MV-4-11 (cell line): Measurements from ENCODE around the gene C2orf78.
"Not testable (repeated sequence)": the region's sequence is repeated elsewhere in the genome, so short reads cannot be mapped to it uniquely, and the experiment has no call there.

Experiments
- DNase-seq: peaks from one replicate; lab custom pipeline; 2025; lab: John Stamatoyannopoulos, UW

Gene C2orf78, protein sequence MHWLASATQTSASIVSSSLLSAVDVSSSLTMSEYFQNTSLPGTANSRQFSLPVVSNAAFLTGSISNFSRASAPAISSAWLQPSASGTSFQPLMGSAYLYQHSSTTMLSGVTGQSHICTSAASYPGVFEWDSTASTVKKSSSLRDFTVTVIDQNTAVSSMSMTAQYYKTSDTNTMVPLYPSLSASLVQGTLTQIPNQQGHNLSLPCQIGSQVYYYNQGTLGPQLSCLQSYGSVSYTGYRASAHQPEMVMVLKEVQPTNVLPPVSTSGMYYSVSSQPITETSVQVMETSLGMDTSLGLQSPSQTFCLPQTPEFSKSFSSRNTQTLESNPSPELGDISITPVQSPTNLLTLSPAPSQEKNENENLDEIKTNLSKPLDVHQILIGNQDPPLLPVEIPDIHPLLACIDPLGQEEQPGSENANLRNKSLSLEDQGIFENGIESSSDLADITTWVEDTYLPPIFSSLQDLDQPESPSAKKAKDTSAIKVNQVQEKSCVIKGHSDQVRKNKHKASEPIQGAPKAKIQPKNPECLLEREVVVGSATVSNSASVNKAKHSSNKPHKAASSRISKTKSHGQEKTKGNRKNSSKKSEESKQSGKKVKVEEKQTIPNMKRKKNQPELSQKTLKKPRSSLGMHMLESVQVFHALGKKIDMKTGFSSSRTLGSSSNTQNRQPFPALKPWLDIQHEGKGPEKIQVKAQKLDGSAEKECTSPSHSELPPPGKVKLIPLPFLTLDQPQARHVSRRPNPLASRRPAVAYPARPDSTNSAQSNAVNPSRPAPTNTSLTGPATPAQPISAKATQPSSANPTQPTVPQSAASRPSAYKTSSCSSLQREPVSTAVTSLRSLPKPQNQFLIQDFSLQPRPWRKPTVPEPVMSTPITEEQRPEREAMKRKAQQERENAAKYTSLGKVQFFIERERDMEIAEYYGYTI

DNA sequence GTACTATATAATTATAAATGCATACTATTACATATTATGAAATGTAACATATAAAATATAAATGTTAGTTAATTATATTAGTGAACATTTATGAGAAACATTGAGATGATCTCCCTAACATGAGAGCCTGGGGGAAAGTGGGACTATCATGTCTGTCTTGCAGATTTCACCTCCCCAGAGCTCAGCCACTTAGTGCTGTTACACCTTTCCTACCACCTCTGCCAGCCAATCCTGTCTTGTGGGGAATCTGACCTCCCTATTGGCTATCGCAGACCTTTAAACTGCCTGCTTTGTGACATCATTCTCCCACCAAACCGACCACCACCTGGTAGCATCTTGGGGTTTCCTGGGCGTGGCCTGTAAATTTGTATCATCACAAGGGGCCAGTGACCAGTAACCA is at the start of gene C2orf78:
C2orf78 (plus strand) TSS at position 301 of the 400 bp plus-strand sequence. CDS start 127 bp downstream, outside the sequence.
- DNase-seq, result not testable (repeated sequence)

DNA sequence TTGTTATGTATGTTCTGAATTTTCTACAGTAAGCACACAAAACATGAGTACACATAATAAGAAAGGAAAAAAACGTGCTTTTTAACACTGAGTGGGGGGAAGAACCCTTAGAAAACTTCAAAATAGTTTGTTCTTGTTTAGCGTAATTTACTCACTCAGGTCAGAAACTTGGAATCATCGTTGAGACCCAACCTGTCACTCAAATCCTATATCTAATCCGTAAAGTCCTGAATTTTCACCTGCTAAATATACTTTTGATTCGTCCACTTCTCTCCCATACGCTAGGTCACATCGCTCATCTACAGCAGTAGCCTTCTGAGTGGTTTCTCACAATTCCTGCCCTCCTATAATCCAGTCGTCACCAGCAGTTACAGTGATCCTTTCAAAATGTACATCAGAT is 47.6 kb upstream of the C2orf78 start:
- no peak for DNase-seq

DNA sequence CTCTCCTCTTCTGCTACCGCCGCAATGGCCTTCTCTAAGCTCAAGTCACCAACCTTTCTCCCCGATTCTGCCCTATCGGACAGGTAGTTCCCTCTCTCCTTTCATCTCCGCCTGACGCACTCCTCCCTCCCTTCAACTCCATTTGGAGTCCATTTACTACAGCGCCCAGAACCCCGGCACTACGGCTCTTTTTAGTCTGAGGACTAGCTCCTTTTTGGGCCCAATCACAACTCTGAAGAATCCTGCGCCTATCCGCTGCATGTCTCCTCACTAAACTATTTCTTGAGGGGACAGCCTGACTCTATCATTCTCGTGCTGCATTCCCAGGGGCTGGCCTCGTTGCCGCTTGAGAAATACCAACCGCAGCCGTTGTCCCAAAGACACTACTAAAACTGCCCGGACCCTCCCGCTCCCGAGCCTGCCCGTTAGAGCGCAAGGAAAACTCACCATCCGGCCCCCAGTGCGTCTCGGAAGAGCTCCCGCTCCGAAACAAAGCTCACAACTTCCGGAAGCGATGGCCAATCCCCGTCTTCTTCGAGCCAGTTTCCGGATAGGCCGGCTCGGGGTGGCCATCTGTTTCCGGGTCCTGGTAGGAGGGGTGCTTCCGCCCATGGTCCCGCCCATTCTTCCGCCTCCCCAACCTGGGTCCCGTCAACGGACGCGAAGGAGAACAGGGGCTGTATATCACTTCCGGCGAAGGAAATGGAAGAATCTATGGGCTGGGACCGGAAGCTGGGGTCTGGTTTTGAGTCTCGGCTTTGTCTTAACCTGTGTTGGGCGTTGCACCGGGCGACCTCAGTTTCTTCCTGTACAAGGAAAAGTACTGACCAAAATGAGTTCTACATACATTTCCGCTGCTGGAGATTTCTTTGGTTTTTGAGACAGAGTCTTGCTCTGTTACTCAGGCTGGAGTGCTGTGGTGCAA is 46.9 kb upstream of the C2orf78 start, which contains the start of gene TPRKB:
TPRKB (minus strand) TSS at position 491 of the 925 bp plus-strand sequence. CDS start 2,776 bp downstream, outside the sequence.
- DNase-seq, result peak; percentile 99

DNA sequence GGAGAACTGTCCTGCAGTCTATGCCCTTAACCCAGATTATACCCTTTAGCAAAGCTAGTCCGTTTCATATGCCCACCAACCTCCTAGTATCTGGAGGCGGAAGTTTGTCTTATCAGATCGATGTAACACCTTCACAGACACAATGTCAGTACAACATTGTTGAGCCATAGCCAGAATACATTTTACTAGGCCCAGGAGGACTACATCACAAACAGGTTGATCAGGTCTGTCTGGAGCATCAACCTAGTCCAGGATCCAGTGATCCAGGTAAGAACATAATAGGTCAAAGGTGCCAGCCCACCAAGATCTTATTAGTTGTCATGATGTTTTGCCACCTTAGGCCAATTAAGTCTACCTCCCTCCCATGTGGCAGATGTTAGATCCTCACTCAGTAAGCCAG is 44.9 kb upstream of the C2orf78 start:
- DNase-seq, result no peak

DNA sequence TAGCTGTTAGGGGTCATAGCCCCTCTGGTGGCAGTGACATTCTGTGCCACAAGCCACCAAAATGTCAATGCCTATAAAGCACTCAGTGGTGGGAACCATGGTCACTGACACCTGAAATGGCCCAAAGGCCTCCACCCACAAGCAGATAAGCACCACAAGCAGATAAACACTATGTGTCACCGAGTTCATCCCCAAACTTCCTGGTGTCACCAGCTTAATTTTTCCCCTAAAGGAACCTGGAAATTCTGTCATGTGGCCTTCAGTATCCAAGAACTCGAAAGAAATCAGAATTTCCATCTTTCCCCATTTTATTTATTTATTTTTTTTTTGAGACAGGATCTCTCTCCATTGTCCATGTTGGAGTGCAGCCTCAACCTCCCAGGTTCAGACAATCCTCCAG is 43.2 kb upstream of the C2orf78 start:
- DNase-seq, result no peak

DNA sequence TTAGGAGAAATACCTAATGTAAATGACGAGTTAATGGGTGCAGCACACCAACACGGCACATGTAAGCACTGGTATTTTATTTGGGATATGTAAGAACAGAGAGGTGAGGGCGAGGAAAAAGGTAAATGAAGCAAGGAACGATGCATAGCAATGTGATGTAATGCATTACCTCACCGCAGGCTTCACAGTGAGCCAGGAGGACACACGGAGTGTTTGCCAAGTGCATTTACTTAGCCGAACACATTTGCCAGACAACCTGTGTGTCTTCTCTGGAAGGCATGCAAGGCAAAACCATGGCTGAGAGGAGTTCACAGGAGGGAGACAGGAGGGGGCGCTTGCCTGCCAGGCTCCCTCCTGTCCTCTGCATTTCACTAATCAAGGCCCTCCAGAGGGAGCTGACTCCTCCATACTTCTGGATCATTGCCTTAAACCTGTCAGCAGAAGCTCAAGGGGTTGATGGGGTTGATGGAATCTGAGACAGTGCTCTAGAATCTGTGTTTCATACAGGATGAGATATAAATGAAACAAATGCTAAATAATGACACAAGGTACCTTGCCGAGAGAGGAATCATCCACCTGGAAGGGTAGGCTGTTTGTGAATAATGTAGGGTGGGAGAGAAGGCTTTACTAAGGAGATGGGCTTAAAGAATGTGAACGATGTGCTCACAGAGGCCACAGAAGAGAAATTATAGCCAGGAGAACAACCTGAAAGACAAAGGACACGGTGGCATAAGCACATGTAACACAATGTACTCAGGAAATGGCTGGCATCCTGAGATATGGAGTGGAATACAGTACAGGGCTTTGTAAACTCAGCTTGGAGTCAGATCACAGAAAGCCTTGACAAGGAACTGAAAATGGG is 37.7 kb upstream of the C2orf78 start:
- DNase-seq, result no peak

DNA sequence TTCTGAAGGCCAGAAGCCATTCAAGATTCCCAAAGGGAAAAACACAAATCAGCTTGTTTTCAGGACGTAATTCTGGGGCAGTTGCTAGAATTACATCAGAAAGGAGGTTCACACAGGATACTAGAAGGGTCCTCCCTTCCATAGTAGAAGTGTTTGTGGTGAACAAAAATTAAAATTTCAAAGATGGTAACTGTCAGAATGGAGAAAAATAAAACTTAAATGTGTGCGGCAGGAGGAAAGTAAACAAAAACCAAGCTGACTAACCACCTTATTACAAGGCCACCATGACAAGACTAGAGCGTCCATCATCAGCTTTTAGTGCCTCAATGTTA is 37.1 kb upstream of the C2orf78 start:
- no peak for DNase-seq

DNA sequence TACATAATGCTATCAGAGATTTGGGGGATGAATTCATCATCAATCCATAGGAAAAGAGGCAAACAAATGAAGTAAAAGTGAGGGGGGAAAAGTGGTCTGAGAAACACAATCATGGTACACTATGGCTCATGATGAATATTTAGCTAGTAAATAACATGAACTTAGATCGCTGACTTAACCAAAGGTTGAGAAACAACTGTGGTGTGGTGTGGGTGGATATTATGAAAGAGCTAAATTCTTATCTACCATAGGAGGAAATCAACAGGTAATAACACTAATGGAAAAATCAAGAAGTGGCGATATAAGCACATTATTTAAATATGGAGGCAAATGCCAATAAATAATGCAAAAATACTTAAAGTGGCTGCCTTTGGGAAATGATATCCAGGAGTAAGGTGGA is 34.7 kb upstream of the C2orf78 start:
- no peak for DNase-seq

DNA sequence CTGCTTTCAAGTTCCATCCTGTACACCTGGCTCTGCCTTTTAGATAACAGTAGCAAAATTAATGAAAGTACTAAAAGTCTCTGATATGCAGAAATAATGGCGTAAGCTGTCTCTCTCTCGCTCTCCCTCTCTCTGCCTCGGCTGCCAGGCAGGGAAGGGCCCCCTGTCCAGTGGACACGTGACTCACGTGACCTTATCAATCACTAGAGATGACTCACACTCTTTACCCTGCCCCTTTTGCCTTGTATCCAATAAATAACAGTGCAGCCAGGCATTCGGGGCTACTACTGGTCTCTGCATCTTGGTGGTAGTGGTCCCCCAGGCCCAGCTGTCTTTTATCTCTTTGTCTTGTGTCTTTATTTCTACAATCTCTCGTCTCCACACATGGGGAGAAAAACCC is 29.7 kb upstream of the C2orf78 start:
- not testable (repeated sequence) for DNase-seq

DNA sequence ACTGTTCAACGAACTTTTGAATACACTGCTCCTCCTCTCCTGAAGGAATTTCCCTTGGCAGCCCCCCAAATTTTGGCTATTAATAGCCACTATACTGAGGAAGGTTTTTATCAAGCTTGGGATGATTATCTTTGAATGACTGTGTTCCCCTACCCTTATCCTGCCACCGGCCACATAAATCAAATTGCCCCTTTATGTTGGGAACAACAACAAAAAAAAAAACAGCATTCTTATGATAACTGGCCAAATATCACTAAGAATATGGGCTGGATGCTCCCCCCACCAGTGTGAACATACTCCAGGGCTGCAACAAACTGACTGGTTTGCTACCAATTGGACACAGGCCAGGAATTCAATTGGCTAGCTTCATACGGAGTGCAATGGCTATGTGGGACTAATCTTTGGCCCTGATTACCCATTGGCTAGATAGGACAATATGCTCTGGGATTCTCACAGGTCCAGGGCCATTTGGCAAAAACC is 24.7 kb upstream of the C2orf78 start:
- no peak for DNase-seq

DNA sequence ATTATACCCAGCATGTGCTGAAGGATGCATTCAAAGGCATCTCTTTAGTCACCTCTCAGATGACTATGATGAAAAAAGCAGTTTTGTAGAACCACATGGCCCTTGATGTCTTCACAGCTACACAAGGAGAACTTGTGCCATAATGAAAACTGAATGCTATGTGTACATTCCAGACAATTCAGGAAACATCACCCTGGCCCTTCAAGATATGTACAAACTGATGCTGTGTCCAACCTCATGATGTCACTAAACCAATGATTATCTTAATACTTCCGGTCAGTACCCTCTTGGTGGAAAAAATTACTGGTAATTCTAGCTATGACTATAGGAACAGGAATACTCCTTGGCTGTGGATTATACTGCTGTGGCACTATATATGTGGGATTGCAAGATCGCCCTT is 24.1 kb upstream of the C2orf78 start:
- DNase-seq, result no peak

DNA sequence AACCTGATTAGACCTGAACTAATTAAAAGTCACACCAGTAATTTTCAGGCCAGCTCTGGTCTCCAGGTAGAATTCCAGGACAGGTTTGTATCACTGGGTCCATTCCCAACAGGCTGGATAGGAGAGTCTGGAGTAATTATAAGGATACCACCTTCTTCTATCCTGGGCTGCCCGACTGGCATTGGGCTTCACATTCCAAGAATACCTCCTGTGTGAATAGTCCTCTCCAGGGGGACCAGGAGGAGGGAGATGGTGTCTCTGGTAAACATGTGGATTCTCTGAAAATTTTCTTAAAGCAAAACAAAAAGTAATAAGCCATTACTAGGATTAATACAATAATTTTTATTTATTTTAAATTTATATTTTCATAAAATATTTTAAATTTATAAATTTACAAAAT is 21.4 kb upstream of the C2orf78 start:
- DNase-seq, result no peak

DNA sequence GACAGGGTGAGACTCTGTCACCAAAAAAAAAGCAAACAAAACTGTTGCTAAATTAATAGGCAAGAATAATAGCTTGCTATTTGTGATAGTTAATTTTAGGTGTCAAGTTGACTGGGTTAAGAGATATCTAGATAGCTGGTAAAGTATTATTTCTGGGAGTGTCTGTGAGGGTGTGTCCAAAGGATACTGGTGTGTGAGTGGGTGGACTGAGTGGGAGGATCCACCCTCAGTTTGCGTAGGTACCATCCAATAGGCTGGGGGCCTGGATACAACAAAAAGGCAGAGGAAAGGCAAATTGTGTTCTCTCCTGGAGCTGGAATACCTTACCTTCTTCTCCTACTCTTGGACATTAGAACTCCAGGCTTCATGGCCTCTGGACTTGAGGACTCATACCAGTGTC is 19.0 kb upstream of the C2orf78 start:
- no peak for DNase-seq

DNA sequence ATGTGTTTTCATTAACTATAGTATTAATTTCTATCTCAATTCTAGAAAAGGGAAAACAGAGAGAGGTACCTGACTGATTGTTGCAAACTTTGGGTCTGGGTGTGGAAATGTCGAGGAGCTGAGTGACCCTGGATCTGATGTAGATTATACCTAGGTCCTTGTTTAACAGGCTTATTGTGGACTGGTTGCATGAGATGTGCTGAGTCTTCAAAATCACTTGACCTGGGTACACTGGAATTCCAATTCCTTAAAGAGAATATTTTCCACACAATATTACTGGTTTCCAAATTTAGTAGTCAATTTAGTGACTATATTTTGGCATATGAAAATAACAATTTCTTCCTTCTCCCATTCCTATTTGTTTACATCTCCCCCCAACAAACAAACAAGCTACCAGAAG is 17.6 kb upstream of the C2orf78 start:
- no peak for DNase-seq

DNA sequence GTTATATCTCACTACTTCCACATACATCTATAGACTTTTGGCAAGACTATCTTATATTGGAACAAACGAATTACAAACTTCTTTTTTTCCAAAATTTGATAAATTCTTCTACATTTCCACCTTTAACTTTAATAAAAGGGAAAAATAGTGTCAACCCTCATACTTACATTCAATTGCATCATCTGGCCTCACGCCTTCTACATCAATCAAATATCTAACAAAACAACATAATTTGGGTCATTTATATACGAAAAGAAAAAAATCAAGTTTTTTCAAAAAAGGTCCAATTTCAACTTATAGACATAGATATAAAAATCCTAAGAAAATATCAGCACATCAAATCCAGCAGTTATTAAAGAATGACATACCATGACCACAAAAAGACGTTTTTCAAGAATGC is 17.0 kb upstream of the C2orf78 start:
- DNase-seq, result no peak

DNA sequence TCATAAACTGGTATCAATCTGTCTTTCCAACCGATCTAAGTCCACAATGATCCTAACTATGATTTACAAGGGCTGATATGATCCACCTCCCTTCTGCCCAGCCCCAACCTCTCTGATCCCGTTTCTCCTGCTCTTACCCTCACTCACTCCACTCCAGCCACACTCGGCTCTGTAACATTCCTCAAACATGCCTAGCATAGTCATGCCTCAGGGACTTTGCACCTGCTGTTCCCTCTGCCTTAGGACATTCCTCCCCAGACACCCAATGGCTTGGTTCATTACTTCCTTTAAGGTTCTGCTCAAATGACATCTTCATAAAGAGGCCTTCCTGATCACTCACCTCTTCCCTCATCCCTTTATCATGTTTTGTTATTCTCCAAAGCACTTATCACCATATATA is 13.3 kb upstream of the C2orf78 start:
- DNase-seq, result no peak

DNA sequence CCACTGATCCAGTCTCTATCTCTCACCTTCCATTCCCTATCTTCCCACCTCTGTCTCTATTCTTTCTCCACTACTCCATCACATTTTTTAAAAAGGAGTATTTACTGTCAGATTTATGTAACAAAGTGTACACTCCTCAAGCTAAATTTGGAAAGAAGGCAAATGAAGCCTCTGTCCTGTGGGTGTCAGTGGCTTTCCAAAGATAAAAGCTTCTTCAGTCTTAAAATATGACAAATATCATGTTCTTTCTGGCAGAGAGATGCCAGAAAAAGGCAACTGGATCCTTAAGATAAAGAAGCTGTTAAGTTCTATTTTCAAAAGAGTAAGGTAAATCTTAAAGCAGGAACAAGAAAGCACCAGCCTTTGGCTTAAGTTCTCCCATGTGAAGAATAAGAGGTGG is 11.2 kb upstream of the C2orf78 start:
- no peak for DNase-seq

DNA sequence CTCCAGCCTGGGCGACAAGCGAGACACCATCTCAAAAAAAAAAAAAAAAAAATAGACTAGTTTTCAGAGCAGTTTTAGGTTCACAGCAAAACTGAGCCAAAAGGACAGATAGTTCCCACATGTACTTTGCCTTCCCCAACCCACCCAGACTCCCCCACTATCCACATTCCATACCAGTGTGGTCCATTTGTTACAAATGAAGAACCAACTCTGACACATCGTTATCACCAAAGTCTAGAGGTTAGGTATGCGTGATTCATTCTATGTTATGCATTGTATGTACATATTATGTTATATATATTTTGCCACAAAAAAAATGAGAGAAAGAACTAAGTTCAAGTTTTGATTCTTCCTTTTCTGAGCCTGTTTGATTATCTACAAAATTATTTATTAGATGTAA is 7.6 kb upstream of the C2orf78 start:
- DNase-seq, result no peak

DNA sequence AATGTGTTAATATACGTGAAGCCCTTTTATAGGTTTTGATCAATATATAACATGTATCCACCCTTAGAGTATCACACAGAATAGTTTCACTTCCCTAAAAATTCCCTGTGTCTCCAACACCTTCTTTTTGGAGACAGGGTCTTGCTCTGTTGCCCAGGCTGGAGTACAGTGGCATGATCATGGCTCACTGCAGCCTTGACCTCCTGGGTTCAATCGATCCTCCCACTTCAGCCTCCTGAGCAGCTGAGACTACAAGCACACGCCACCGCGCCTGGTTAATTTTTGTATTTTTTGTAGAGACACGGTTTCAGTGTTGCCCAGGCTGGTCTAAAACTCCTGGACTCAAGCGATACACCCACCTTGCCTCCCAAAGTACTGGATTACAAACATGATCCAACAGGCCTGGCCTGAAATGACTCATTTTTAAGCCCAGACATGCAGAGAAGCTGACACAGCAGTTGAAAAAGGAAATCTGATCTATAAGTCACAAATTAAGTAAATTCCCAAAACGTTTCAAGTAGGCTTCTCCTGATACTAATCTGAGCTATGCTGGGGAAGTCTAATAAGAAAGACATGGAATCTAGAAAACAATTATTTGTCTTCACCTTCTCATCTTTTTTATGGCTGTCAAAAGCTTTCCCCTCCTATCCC is 7.0 kb upstream of the C2orf78 start:
- no peak for DNase-seq

DNA sequence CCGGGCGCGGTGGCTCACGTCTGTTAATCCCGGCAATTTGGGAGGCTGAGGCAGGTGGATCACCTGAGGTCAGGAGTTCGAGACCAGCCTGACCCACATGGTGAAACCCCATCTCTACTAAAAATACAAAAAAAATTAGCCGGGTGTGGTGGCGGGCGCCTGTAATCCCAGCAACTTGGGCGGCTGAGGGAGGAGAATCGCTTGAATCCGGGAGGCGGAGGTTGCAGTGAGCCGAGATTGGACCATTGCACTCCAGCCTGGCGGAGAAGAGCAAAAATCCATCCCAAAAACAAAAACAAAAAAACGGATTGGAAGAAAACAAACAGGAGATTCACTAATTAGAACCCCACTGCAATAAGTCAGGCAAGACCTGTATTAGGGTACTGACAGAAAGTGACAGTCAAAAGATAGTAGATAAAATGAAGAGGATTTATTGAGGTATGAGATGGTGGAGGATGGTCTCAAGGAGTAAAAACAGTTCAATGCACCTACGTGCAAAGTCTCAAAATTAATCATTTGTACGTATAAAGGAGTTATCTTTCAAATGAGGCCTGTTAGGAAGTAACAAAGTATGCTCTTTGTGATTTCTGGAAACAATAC is 5.0 kb upstream of the C2orf78 start:
- not testable (repeated sequence) for DNase-seq
